ENCODE measurements around the gene SLC22A31. TPM values are rescaled to one million over a fixed set of nuclear protein-coding genes. Genes with fewer than 3 reads are reported as not detected.

SLC22A31 gene
- total RNA-seq, 1 donor from 2014 or later, result 2.6 TPM

DNA sequence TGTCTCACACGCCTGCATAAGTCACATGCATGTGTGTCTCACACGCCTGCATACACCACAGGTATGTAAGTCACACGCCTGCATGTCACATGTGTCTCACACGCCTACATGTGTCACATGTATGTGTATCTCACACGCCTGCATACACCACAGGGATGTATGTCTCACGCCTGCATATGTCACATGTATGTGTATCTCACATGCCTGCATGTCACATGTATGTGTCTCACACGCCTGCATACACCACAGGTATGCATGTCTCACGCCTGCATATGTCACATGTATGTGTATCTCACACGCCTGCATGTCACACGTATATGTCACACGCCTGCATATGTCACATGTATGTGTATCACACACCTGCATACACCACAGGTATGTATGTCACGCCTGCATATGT lies 42.6 kb downstream of the SLC22A31 start:
- Mint-ChIP-seq H3K27me3 (ENCODE audit: insufficient read depth) (no peaks in the 10 kb centered on the region), H3K4me1 (ENCODE audit: low read depth) (no peaks in the 10 kb centered on the region), H3K9me3 (peaks cover 4% of the 10 kb centered on the region), H3K36me3 (ENCODE audit: low read depth) (no peaks in the 10 kb centered on the region), H3K4me3 (no peak overlapping the region), H3K27ac (no peak overlapping the region)
- intact Hi-C loops (cut with micrococcal nuclease), result no loop called here
- DNase-seq (ENCODE audit: low spot score), result no peak

DNA sequence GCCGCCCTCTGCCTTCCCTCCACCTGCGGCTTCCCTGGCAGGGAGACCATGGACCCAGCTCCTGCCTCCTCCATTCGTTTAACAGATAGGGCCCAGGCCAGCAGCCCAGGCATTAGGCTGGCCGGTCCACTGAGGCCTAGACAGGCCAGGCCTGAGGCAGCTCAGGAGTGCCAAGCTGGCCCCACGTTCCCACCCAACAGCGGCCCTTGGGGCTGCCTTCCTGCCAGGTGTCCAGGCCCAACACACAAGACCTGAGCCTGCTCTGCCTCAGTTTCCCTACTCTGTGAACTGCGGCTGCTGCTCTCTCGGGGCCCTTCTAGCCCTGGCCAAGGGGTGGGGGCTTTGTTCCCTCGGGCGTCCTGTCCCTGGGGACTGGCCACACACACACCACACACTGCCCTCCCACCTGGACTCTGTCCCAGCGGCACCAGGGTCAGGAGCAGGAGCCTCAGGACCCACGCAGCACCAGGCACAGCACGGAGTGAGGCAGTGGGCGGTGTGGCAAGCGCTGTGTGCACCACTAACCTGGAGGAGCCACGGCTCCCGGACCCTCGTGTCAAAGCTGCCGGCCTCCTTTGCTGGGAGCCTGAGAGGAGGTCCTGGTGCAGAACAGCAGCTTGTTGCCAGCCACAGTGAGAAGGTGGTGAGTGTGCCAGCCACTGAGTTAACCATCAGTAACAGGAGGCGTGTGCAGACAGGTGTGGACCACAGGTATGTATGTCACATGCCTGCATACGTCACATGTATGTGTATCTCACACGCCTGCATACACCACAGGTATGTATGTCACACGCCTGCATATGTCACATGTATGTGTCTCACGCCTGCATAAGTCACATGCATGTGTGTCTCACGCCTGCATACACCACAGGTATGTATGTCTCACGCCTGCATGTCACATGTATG lies 43.3 kb downstream of the SLC22A31 start:
- Mint-ChIP-seq H3K4me3 (no peak overlapping the region), H3K9me3 (peaks cover 4% of the 10 kb centered on the region), H3K27ac (no peak overlapping the region), H3K4me1 (ENCODE audit: low read depth) (no peaks in the 10 kb centered on the region), H3K36me3 (ENCODE audit: low read depth) (peaks cover 2% of the 10 kb centered on the region), H3K27me3 (ENCODE audit: insufficient read depth) (no peaks in the 10 kb centered on the region)
- DNase-seq (ENCODE audit: low spot score), result no peak
- intact Hi-C loops (cut with micrococcal nuclease), result no loop called here

DNA sequence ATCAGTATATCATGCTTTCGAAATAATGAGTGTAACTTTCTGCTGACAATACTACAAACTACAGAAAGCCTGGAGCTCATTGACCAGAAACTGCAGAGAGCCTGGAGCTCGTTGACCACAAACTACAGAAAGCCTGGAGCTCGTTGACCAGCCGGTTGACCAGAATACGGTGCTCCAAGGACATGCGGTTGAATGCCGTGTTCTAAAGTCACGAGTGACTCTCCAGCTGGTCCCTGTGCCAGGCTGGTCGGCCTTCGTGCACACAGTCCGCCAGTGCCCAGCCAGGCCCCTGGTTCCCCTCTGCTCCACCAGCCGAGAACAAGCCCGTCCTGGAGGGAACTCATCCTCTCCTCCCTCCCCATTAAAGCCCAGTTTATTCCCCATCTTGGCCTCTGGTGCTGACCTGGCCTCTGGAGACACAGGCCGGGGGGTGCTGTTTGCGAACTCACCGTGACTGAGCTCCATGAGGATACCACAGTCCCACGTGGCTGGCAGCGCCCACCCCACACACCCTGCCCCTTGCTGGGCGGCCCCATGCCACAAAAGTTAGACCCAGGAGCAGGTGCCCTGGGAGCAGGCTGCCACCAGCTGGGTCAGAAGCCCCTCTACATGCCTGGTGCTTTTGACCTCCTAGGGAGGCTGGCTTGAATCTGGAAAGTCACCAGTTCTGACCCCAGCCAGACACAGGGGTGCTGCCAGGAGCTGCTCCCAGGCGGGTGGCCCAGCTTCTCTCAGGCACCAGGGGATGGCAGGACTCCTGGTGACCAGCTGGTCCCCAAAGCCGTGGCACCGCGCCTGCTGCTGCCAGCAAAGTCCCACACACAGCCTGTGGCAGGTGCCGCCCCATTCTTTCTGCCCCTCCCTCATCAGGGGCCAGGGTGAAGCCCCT lies 44.2 kb downstream of the SLC22A31 start:
- DNase-seq (ENCODE audit: low spot score), result no peak
- Mint-ChIP-seq H3K36me3 (ENCODE audit: low read depth) (peaks cover 4% of the 10 kb centered on the region), H3K27me3 (ENCODE audit: insufficient read depth) (no peaks in the 10 kb centered on the region), H3K4me3 (no peak overlapping the region), H3K4me1 (ENCODE audit: low read depth) (no peaks in the 10 kb centered on the region), H3K27ac (no peak overlapping the region), H3K9me3 (peaks cover 4% of the 10 kb centered on the region)
- intact Hi-C loops (cut with micrococcal nuclease), result no loop called here

DNA sequence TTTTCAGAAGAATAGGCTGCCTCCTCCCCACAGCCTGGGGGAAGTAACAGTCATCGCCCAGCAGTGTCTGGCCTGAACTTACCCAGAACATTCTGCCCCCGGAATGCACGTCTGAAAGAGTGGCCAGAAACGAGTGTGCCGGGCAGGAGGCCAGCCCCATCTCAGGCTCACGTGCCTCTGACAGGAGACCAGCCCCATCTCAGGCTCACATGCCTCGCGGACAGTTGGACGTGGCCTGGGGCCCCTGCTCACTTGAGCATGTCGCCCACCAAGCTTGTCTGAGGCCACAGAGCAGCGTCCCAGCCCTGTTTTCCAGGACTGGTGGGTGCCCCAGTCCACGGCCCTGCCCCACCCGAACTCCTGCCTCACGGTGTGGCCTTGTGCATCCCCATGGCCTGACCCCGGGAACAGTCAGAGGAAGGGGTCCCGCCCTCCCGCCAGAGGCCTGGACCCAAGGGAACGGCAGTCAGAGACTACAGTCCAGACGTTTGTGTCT lies 45.1 kb downstream of the SLC22A31 start:
- Mint-ChIP-seq H3K9me3 (peaks cover 4% of the 10 kb centered on the region), H3K4me1 (ENCODE audit: low read depth) (no peaks in the 10 kb centered on the region), H3K27ac (no peak overlapping the region), H3K4me3 (no peak overlapping the region), H3K36me3 (ENCODE audit: low read depth) (peaks cover 4% of the 10 kb centered on the region), H3K27me3 (ENCODE audit: insufficient read depth) (no peaks in the 10 kb centered on the region)
- intact Hi-C loops (cut with micrococcal nuclease), result no loop called here
- no peak for DNase-seq (ENCODE audit: low spot score)

DNA sequence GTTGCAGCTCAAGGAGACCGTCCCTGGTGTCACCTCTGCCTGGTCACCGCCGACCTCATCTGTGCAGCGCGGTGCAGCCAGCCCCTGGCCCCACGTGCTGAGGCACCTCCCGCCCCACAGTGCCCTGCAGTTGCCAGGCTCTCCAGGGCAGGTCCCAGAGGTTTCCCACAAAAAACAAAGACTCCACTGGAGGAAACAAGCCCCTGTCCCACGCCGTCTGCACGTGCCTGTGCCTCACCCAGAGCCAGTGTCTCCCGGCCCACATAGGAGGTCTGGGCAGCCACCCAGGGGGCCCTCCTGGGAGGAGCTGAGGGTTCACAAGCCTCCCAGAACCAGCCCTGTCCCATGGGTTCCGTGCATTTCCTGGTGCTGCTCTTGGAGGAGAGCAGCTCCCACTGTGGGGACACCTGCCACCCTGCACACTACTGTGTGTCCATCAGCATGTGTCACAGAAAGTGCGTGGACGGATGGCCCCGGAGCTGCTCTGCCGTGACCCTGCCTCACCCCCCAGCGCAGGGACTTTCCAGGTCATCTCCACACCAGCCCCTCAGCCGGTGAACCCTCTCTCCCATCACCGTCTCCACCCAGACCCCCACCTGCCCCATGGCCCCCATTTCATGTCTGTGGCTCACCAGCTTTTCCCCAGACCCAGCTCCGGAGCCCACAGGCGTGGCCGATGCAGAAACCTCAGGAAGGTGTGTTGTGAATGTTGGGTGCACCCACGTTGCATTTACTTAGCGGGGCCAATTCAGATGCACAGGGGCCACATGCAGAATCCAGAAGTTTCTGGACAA lies 45.8 kb downstream of the SLC22A31 start:
- H3K27ac Mint-ChIP-seq, result no peak overlapping the region

DNA sequence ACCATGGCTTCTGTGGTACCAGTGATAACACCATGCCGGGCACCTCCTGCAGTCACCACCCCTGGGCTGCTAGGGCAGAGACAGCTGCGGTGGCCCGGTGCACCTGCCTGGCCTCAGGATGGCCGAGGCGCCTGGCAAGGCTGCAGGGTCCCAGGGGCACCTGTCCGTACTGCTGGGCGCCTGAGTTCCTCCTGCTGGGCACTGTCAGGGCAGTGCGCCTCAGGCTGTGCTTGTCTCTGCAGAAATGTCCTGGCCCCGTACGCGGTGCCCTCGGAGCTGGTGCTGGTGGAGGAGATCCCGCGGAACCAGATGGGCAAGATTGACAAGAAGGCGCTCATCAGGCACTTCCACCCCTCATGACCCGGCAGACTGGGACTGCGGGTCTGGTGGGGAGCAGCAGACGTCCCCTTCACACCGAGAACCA lies 46.5 kb downstream of the SLC22A31 start:
- peaks cover 16% of the 10 kb centered on the region for H3K36me3 Mint-ChIP-seq (ENCODE audit: low read depth)
- H3K4me1 Mint-ChIP-seq (ENCODE audit: low read depth), result no peaks in the 10 kb centered on the region
- DNase-seq (ENCODE audit: low spot score), result no peak
- no peaks in the 10 kb centered on the region for H3K27me3 Mint-ChIP-seq (ENCODE audit: insufficient read depth)
- no peak overlapping the region for H3K27ac Mint-ChIP-seq
- H3K9me3 Mint-ChIP-seq, result peaks cover 11% of the 10 kb centered on the region
- H3K4me3 Mint-ChIP-seq, result no peak overlapping the region
- intact Hi-C loops (cut with micrococcal nuclease), result no loop called here

More for the DNA sequence above, 45.8 kb downstream of the SLC22A31 start:
- Mint-ChIP-seq H3K4me1 (ENCODE audit: low read depth) (no peaks in the 10 kb centered on the region), H3K4me3 (no peak overlapping the region), H3K27me3 (ENCODE audit: insufficient read depth) (no peaks in the 10 kb centered on the region), H3K9me3 (peaks cover 4% of the 10 kb centered on the region), H3K36me3 (ENCODE audit: low read depth) (peaks cover 9% of the 10 kb centered on the region)
- intact Hi-C loops (cut with micrococcal nuclease), result no loop called here
- no peak for DNase-seq (ENCODE audit: low spot score)

DNA sequence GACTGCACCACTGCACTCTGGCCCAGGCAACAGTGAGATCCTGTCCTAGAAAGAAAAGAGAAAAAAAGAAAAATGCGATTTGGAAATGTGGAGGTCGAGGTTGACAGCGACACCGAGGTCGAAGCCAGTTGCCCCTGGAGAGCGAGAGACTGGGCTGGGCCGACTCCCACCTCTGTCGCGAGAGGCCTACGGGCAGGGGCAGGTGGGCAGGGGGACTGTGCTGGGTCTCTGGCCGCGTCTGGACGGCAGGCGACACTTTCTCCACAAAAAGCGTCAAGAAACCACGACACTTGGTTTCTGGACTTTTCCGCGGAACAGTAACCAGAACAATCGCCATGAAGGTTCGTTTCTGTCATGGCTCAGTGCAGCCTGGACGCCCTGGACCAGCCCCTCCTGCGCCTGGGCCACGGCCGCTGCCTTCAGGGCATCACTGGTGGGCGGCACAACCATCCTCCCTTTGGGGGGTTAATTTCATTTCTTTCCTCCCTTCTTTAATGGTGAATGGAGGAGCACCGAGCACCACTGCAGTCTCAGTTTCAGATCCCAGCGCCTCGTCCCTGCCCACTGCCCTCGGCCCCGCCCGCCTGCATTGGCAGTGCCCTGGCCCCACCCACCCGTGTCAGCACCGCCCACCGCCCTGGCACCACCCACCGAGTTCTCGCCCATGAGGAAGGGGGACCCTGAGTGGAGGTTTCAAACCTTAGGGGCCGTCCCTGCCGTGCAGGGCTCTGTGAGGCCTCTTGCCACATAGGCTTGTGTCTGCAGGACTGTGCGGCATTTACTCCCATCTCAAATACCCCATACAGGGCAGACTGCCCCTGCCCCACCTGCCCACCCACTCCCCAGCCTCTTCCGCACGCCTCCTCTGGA lies 47.3 kb downstream of the SLC22A31 start:
- intact Hi-C loops (cut with micrococcal nuclease), result no loop called here
- H3K27me3 Mint-ChIP-seq (ENCODE audit: insufficient read depth), result no peaks in the 10 kb centered on the region
- H3K9me3 Mint-ChIP-seq, result peaks cover 10% of the 10 kb centered on the region
- peaks cover 20% of the 10 kb centered on the region for H3K36me3 Mint-ChIP-seq (ENCODE audit: low read depth)
- no peak for DNase-seq (ENCODE audit: low spot score)
- no peak overlapping the region for H3K4me3 Mint-ChIP-seq
- no peak overlapping the region for H3K27ac Mint-ChIP-seq
- H3K4me1 Mint-ChIP-seq (ENCODE audit: low read depth), result no peaks in the 10 kb centered on the region

DNA sequence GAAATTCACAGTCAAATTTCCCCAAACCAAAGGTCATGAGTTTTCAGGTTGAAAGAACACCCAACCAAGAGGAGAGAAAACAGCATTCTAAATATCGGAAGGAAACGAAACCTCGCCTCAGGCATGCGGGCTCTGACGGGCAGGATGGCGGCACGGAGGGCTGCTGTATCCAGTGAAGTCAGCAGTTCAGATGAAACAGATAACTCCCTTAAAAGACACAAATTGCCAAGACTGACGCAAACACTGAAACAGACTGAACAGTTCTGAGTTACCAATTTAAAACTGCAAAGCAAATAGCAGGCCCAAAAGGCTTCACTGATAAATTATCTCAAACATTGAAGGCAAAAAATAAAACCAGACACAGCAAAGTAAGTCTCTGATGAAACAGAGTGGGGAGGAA lies 49.4 kb downstream of the SLC22A31 start:
- no peaks in the 10 kb centered on the region for H3K27me3 Mint-ChIP-seq (ENCODE audit: insufficient read depth)
- peaks cover 32% of the 10 kb centered on the region for H3K36me3 Mint-ChIP-seq (ENCODE audit: low read depth)
- H3K4me1 Mint-ChIP-seq (ENCODE audit: low read depth), result no peaks in the 10 kb centered on the region
- intact Hi-C loops (cut with micrococcal nuclease), result no loop called here
- DNase-seq (ENCODE audit: low spot score), result no peak
- no peak overlapping the region for H3K27ac Mint-ChIP-seq
- H3K4me3 Mint-ChIP-seq, result no peak overlapping the region
- peaks cover 10% of the 10 kb centered on the region for H3K9me3 Mint-ChIP-seq

DNA sequence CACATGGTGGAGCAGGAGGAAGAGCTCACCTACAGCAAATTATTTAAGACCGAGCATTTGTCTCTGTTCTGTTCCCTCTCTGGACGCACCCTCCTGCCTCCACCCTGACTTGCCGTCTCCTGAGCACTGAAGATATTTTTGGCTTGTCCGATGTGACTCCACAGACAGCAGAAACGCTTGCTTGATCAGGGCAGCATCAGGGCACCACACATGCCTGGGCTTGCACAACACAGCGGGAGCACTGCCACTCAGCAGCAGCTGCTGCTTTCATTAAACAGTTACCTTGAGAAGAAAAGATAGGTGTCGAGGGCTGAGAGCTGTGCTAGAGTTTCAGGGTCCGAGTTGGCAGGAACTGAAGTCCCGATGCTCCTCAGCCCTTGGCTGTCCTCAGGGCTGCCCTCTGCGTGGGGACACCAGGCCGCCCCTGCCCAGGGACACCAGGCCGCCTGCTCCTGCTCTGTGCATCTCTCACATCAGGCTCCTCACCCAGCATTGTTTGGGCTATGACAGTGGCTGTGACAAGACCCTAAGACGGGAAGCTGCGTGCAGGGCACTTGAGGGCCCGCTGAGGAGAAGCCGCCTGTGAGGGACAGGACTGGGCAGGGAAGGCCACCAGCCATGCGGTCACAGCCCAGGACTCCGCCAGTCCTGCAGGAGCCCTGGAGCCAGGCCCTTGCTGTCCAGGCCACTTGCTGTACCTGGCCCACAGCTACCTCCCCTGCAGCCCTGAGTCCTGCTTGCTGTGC lies 50.1 kb downstream of the SLC22A31 start:
- H3K36me3 Mint-ChIP-seq (ENCODE audit: low read depth), result peaks cover 35% of the 10 kb centered on the region
- no peak overlapping the region for H3K4me3 Mint-ChIP-seq
- intact Hi-C loops (cut with micrococcal nuclease), result no loop called here
- H3K27ac Mint-ChIP-seq, result no peak overlapping the region
- no peaks in the 10 kb centered on the region for H3K27me3 Mint-ChIP-seq (ENCODE audit: insufficient read depth)
- no peak for DNase-seq (ENCODE audit: low spot score)
- peaks cover 10% of the 10 kb centered on the region for H3K9me3 Mint-ChIP-seq
- H3K4me1 Mint-ChIP-seq (ENCODE audit: low read depth), result no peaks in the 10 kb centered on the region

DNA sequence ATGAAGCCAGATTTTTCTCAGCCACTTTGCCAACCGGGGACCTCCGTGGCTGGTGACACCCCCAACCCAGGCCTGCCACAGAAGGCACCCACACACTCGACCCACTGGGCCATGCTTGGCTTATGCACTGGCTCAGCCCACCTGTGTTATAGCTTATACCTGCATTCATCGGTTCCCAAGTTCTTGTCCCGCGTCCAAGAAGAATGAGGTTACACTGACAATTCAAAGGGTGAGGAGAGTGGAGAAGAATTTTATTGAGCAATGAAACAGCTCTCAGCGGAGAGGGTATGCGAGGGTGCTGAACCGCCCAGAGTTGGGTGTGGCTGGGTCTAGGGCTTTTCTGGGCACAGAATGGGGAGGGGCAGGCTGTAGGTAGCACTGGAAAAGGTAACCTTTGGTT lies 51.0 kb downstream of the SLC22A31 start:
- no peak overlapping the region for H3K27ac Mint-ChIP-seq
- intact Hi-C loops (cut with micrococcal nuclease), result no loop called here

DNA sequence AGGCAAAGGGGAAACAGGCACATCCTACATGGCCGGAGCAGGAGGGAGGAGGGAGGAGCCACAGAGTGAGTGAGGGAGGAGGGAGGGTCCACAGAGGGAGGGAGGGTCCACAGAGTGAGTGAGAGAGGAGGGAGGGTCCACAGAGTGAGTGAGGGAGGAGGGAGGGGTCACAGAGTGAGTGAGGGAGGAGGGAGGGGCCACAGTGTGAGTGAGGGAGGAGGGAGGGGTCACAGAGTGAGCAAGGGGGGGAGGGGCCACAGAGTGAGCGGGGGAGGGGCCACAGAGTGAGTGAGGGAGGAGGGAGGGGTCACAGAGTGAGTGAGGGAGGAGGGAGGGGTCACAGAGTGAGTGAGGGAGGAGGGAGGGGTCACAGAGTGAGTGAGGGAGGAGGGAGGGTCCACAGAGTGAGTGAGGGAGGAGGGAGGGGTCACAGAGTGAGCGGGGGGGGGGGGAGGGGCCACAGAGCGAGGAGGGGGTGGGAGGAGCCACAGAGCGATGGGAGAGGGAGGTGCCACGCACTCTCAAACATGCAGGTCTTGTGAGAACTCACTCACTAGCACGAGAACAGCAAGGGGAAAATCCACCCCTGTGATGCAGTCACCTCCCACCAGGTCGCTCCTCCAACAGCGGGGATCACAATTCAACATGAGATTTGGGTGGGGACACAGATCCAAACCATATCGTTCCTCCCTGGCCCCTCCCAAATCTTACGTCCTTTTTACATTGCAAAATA lies 53.1 kb downstream of the SLC22A31 start:
- H3K27me3 Mint-ChIP-seq (ENCODE audit: insufficient read depth), result no peaks in the 10 kb centered on the region
- intact Hi-C loops (cut with micrococcal nuclease), result no loop called here
- no peak overlapping the region for H3K4me3 Mint-ChIP-seq
- DNase-seq (ENCODE audit: low spot score), result no peak
- no peaks in the 10 kb centered on the region for H3K4me1 Mint-ChIP-seq (ENCODE audit: low read depth)
- no peak overlapping the region for H3K27ac Mint-ChIP-seq
- H3K9me3 Mint-ChIP-seq, result peaks cover 10% of the 10 kb centered on the region
- H3K36me3 Mint-ChIP-seq (ENCODE audit: low read depth), result peaks cover 37% of the 10 kb centered on the region

More for the DNA sequence above, 51.0 kb downstream of the SLC22A31 start:
- Mint-ChIP-seq H3K27me3 (ENCODE audit: insufficient read depth) (no peaks in the 10 kb centered on the region), H3K36me3 (ENCODE audit: low read depth) (peaks cover 35% of the 10 kb centered on the region), H3K4me3 (no peak overlapping the region), H3K9me3 (peaks cover 10% of the 10 kb centered on the region), H3K4me1 (ENCODE audit: low read depth) (no peaks in the 10 kb centered on the region)
- no peak for DNase-seq (ENCODE audit: low spot score)

All from activated T-helper 1 cell treated with anti-CD3 and anti-CD28 coated beads, Interleukin-12 subunit alpha, Interleukin-12 subunit beta, Interleukin-2, Interleukin-4 antibody, amounts not matched to agents 30 ng/mL and 10 ng/mL and 1 ng/mL, durations not matched to agents 14 hours and 24 hours and 36 hours (primary cell).